Vagina (tissue), 2 donors: ENCODE data around the gene ZFHX3. TPM values are rescaled to one million over a fixed set of nuclear protein-coding genes. Genes with fewer than 3 reads are reported as not detected.
A peak's percentile ranks its signal among the peaks of the same experiment; 100 is the strongest.

Source experiments
- DNase-seq, 2 donors: peaks; one replicate each; pipeline ENCODE4 v3.0.0-alpha.2; 2017; ENCODE audit errors: extremely low spot score in 2 of 2
- H3K27ac ChIP-seq: fragments of 200-600 bp; sonication (generic); one replicate; pipeline ENCODE4 v1.5.1; 2019
- H3K27me3 ChIP-seq: fragments of 200-600 bp; sonication (generic); one replicate; pipeline ENCODE4 v1.5.1; 2019
- H3K36me3 ChIP-seq, 2 donors: fragments of 200-600 bp; sonication (generic); one replicate each; pipeline ENCODE4 v1.5.1; 2017 to 2019
- H3K4me1 ChIP-seq: fragments of 200-600 bp; sonication (generic); one replicate; pipeline ENCODE4 v1.5.1; 2019
- H3K4me3 ChIP-seq, 2 donors: fragments of 200-600 bp; sonication (generic); 1 replicate in 1 of 2; 2 replicates in 1 of 2; pipeline ENCODE4 v1.5.1; 2016 to 2019
- H3K9me3 ChIP-seq: fragments of 200-600 bp; sonication (generic); one replicate; pipeline ENCODE4 v1.5.1; 2019
- POLR2A ChIP-seq, 2 donors: fragments of 450-650 bp; IDR thresholded peaks; one replicate each; pipeline ENCODE4 v1.6.1; 2017; ENCODE audit warnings: antibody characterized with exemption in 2 of 2, mild to moderate bottlenecking in 2 of 2, moderate library complexity in 2 of 2
- POLR2AphosphoS5 ChIP-seq, 2 donors: sonication (generic); formaldehyde crosslinking; IDR thresholded peaks; one replicate each; pipeline ENCODE4 v1.9.0; 2017; ENCODE audit warnings: antibody characterized with exemption in 2 of 2, mild to moderate bottlenecking in 2 of 2, low read depth in 1 of 2; ENCODE audit not compliant: insufficient read depth in 1 of 2
- intact Hi-C: fragments of 100-400 bp; cut with DNase I; formaldehyde crosslinking; loops from one replicate; pipeline ENCODE4 v1.15.1; 2023
- total RNA-seq: library from RNA; depleted of rRNA; stranded (reverse); fragments of >200 nt; gene quantifications from one replicate; pipeline ENCODE4 v1.2.3, GENCODE V29; 2016
- TF ChIP-seq, protein P1 (sequence below), 3 experiments: fragments of 450-650 bp in 2 of 3; fragments of 200-600 bp in 1 of 3; sonication (generic) in 1 of 3; IDR thresholded peaks; one replicate each; pipeline ENCODE4 v1.5.1; 2017 to 2019; ENCODE audit warnings: antibody characterized with exemption in 3 of 3, mild to moderate bottlenecking in 2 of 3, moderate library complexity in 2 of 3

The ZFHX3 gene
- total RNA-seq, 1 donor from 2014 or later = 28.0 TPM

- Histone ChIP-seq H3K4me1 (no peaks in the 10 kb centered on the region), H3K4me3 (no peak overlapping the region), H3K27me3 (no peaks in the 10 kb centered on the region), H3K27ac (no peak overlapping the region), H3K9me3 (no peaks in the 10 kb centered on the region), H3K36me3 (peaks cover 0 to 12% of the 10 kb centered on the region in 2 donors)
- DNase-seq = no peak
- TF ChIP-seq POLR2AphosphoS5 (IDR thresholded peaks at IDR 0.05; ENCODE audit: insufficient read depth in 1 of 2, low read depth in 1 of 2) (no peak), POLR2A (IDR thresholded peaks at IDR 0.05) (no peak)
- TF ChIP-seq, protein P1, sequence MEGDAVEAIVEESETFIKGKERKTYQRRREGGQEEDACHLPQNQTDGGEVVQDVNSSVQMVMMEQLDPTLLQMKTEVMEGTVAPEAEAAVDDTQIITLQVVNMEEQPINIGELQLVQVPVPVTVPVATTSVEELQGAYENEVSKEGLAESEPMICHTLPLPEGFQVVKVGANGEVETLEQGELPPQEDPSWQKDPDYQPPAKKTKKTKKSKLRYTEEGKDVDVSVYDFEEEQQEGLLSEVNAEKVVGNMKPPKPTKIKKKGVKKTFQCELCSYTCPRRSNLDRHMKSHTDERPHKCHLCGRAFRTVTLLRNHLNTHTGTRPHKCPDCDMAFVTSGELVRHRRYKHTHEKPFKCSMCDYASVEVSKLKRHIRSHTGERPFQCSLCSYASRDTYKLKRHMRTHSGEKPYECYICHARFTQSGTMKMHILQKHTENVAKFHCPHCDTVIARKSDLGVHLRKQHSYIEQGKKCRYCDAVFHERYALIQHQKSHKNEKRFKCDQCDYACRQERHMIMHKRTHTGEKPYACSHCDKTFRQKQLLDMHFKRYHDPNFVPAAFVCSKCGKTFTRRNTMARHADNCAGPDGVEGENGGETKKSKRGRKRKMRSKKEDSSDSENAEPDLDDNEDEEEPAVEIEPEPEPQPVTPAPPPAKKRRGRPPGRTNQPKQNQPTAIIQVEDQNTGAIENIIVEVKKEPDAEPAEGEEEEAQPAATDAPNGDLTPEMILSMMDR (IDR thresholded peaks at IDR 0.05) = no peak
- intact Hi-C loops = no loop called here
Measured at GRCh38 chr16:72809446-72809845, 238.5 kb downstream of the ZFHX3 start.

DNA sequence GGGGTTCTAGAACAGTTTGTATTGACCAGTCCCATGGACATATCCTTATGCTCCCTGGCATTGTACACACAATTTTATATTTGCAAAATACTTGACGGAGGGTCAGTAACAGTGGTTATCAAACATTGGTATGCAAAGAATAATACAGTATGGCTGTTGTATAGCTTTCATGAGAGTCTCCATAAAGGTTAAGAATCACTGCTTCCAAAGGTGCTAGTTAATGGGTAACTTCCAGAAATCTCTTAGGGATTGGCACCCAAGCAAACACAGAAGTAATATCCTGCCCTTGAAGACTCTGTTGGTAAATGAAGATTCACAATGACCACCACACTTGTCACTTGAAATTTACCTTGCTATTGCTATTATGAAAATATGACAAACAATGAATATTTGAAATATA is 239.2 kb downstream of the ZFHX3 start:
- Histone ChIP-seq H3K36me3 (peaks cover 0 to 12% of the 10 kb centered on the region in 2 donors), H3K27ac (no peak overlapping the region), H3K27me3 (no peaks in the 10 kb centered on the region), H3K9me3 (no peaks in the 10 kb centered on the region), H3K4me3 (no peak overlapping the region), H3K4me1 (no peaks in the 10 kb centered on the region)
- TF ChIP-seq, protein P1 (IDR thresholded peaks at IDR 0.05) = no peak
- no peak for TF ChIP-seq POLR2A (IDR thresholded peaks at IDR 0.05)
- intact Hi-C loops = no loop called here
- DNase-seq = no peak

DNA sequence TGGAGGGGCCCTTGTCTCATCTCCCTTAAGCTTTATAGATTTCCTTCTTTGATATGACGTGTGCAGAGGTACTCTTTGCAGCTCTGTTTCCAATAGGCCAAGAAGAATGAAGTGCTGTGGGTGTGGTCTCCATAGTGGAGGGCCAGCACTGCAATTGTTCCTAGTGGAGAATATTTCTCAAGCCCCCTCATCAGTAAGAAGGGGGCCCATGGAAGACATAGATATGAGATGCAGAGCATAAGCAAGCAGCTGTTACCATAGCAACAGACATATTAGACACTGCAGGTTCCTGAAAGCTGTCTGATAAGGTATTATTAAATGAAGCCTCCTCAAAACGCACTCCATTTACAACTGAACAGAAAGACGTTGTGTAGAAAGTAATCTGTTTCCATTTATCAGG is 240.7 kb downstream of the ZFHX3 start:
- H3K4me3 ChIP-seq = no peak overlapping the region
- no peaks in the 10 kb centered on the region for H3K27me3 ChIP-seq
- no peaks in the 10 kb centered on the region for H3K4me1 ChIP-seq
- H3K27ac ChIP-seq = no peak overlapping the region
- no peak for DNase-seq
- intact Hi-C loops = no loop called here
- H3K36me3 ChIP-seq = peaks cover 0 to 12% of the 10 kb centered on the region in 2 donors
- H3K9me3 ChIP-seq = no peaks in the 10 kb centered on the region
- no peak for TF ChIP-seq POLR2AphosphoS5 (IDR thresholded peaks at IDR 0.05; ENCODE audit: insufficient read depth in 1 of 2, low read depth in 1 of 2)
- TF ChIP-seq, protein P1 (IDR thresholded peaks at IDR 0.05) = no peak

- intact Hi-C loops = no loop called here
- Histone ChIP-seq H3K9me3 (no peaks in the 10 kb centered on the region), H3K4me3 (no peak overlapping the region), H3K27ac (no peak overlapping the region), H3K36me3 (no peaks in the 10 kb centered on the region), H3K4me1 (no peaks in the 10 kb centered on the region), H3K27me3 (no peaks in the 10 kb centered on the region)
- TF ChIP-seq POLR2A (IDR thresholded peaks at IDR 0.05) (no peak), POLR2AphosphoS5 (IDR thresholded peaks at IDR 0.05; ENCODE audit: insufficient read depth in 1 of 2, low read depth in 1 of 2) (no peak)
- TF ChIP-seq, protein P1 (IDR thresholded peaks at IDR 0.05) = no peak
- no peak for DNase-seq
Measured at GRCh38 chr16:72805486-72805885, 242.4 kb downstream of the ZFHX3 start.

DNA sequence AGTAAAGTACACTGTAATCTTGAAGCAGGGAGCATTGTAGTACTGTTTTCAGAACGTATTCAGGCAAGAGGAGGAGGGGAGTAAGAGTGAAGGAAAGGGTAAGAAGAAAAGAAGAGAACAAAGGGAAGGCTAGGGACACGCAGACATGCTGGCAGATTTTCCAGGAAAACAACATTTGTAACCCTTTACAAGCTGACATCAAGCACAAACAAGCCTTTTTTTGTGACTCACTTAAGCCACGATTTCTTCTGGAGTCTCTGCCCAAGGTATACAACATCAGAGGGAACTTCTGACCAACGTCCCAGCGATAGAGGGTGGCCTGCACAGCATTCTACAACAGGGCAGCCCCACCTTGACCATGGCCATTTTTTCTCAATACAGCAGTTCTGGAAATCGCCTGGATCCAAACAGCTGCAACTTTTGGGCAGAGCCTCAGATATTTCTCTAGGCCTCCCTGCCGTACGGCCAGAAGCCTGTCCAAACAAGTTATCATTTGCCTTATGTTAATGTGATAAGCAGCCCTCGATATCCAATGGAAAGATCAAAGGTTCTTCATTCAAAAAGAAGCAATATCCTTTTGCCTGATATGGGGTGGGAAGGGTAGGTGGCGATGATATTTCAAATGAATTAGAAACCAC is 247.3 kb downstream of the ZFHX3 start:
- peak in 1 of 2 donors; percentile 20 for DNase-seq
- Histone ChIP-seq H3K4me3 (no peak overlapping the region), H3K4me1 (no peaks in the 10 kb centered on the region), H3K36me3 (peaks cover 0 to 28% of the 10 kb centered on the region in 2 donors), H3K9me3 (no peaks in the 10 kb centered on the region), H3K27ac (no peak overlapping the region), H3K27me3 (no peaks in the 10 kb centered on the region)
- intact Hi-C loops = no loop called here
- TF ChIP-seq POLR2AphosphoS5 (IDR thresholded peaks at IDR 0.05; ENCODE audit: insufficient read depth in 1 of 2, low read depth in 1 of 2) (no peak), POLR2A (IDR thresholded peaks at IDR 0.05) (no peak)
- TF ChIP-seq, protein P1 (IDR thresholded peaks at IDR 0.05) = no peak
